AG09309 (cell line): ENCODE results near the gene CR2.
"Not testable (repeated sequence)": the region's sequence is repeated elsewhere in the genome, so short reads cannot be mapped to it uniquely, and the experiment has no call there.

Experiments used
- DNase-seq: peaks from one replicate; pipeline ENCODE4 v3.0.0-alpha.2; 2010; ENCODE audit warnings: low read depth
- H3K4me3 ChIP-seq: 2 replicates; pipeline ENCODE4 v1.5.1; 2011; ENCODE audit warnings: mild to moderate bottlenecking, low read depth, low read length, moderate library complexity; ENCODE audit not compliant: control insufficient read depth
- CTCF ChIP-seq: IDR thresholded peaks from 2 replicates; pipeline ENCODE4 v1.5.1; 2011; ENCODE audit warnings: mild to moderate bottlenecking, low read depth, low read length, inconsistent platforms; ENCODE audit not compliant: insufficient read depth, control insufficient read depth; ENCODE audit errors: missing control alignments

The CR2 gene

GRCh38 chr1:207427832-207428585 lies 26.1 kb upstream of the CR2 start:
- no peak for DNase-seq
- TF ChIP-seq CTCF = no peak
- H3K4me3 ChIP-seq = no peak overlapping the region

GRCh38 chr1:207428783-207429182 lies 25.3 kb upstream of the CR2 start:
- no peak overlapping the region for H3K4me3 ChIP-seq
- DNase-seq = no peak
- TF ChIP-seq CTCF = no peak

DNA sequence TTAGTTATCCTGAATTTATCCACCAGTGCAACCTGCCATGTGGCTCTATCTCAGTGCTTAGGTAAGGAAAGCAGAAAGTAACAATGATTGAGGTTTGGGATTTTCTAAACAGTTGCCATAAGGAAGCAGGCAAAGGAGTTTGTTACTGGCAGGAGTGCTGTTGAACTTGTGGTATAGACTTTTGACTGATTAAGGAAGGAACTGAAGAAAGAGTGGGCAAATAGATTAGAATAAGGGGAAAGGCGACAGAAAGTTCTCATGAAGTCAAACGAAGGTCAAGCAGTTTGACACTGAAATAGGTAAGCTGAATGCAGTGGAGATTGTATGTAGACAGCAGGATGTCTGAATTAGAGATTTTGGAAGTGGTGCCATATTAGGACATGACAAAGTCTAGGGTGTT lies 24.2 kb upstream of the CR2 start:
- no peak overlapping the region for H3K4me3 ChIP-seq
- DNase-seq = no peak
- TF ChIP-seq CTCF = no peak

DNA sequence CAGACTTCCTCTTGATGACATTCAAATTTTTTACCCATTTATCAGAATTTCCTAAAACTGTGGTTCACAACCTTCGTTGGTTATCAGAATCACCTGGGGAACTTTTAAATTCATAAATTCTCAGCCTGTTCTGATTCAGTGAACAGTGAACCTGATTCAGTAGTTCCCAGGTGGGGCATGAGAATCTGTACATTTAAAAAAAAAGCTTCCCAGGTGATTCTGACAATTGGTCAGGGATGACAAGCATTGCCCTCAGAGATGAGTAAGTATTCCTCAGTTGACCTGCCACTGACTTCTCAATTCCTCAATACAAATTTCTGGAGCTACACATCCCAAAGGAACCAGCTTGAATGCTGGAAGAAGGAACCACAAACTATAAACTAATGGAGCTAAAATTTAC lies 23.5 kb upstream of the CR2 start:
- no peak overlapping the region for H3K4me3 ChIP-seq
- no peak for TF ChIP-seq CTCF
- no peak for DNase-seq

DNA sequence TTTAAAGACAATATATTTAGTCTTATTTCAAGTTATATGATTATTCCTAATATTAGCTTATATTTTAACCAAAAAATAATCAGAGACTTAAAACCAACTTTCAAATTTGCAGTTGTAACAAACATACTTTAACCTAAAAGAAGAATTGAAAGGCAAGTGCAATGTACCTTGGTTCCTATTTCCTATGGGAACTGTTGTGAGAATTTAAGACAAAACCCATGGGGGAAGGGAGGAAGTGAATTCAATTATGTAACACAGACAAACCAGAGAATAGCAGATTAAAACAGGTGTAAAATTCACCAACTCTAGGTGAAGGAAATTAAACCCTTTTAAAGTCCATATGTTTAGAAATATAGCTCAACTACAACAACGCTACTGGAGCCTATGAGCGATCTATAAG lies 22.6 kb upstream of the CR2 start:
- H3K4me3 ChIP-seq = no peak overlapping the region
- TF ChIP-seq CTCF = no peak
- DNase-seq = no peak

GRCh38 chr1:207433435-207433834 lies 20.7 kb upstream of the CR2 start:
- no peak for TF ChIP-seq CTCF
- no peak for DNase-seq
- H3K4me3 ChIP-seq = no peak overlapping the region

DNA sequence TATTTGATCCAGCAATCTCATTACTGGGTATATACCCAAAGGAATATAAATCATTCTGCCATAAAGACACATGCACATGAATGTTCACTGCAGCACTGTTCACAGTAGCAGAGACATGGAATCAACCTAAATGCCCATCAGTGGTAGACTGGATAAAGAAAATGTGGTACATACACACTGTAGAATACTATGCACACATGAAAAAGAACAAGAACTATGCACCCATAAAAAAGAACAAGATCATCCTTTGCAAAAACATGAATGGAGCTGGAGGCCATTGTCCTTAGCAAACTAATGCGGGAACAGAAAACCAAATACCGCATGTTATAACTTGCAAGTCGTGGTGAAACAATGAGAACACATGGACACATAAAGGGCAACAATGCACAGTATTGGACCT lies 17.4 kb upstream of the CR2 start:
- not testable (repeated sequence) for H3K4me3 ChIP-seq, DNase-seq
